Esophagus squamous epithelium (tissue), 4 donors: ENCODE data around the gene CNTNAP3B.
"Not testable (repeated sequence)": the region's sequence is repeated elsewhere in the genome, so short reads cannot be mapped to it uniquely, and the experiment has no call there.

Source experiments
- CTCF ChIP-seq, 6 experiments: fragments of 450-650 bp in 4 of 6; fragments of 200-600 bp in 2 of 6; sonication (generic) in 2 of 6; IDR thresholded peaks; one replicate each; pipeline ENCODE4 v1.5.1; 2016 to 2019; ENCODE audit warnings: antibody characterized with exemption in 6 of 6, mild to moderate bottlenecking in 4 of 6, moderate library complexity in 4 of 6
- POLR2A ChIP-seq, 4 donors: fragments of 450-650 bp; IDR thresholded peaks; one replicate each; pipeline ENCODE4 v1.6.1; 2017; ENCODE audit warnings: antibody characterized with exemption in 4 of 4, mild to moderate bottlenecking in 4 of 4, moderate library complexity in 3 of 4

GRCh38 chr9:41938143-41938542 is 191.1 kb downstream of the CNTNAP3B start:
- TF ChIP-seq CTCF, POLR2A (IDR thresholded peaks at IDR 0.05): not testable (repeated sequence)
